Mesothelial cell of epicardium (in vitro differentiated cells): ENCODE measurements around the gene RAB9A. TPM values are rescaled to one million over a fixed set of nuclear protein-coding genes. Genes with fewer than 3 reads are reported as not detected.
A peak's percentile ranks its signal among the peaks of the same experiment; 100 is the strongest.

ENCODE experiments used
- DNase-seq, 2 experiments: peaks; one replicate each; pipeline ENCODE4 v3.0.0; 2021; ENCODE audit warnings: low spot score in 2 of 2; ENCODE audit not compliant: unreplicated experiment in 2 of 2
- H3K27ac Mint-ChIP-seq: 2 replicates; pipeline ENCODE4 v1.8.0; 2021; ENCODE audit warnings: mixed read lengths
- H3K27me3 Mint-ChIP-seq: 2 replicates; pipeline ENCODE4 v1.8.0; 2021; ENCODE audit warnings: low read depth, mixed read lengths
- H3K36me3 Mint-ChIP-seq: 2 replicates; pipeline ENCODE4 v1.8.0; 2021; ENCODE audit warnings: mixed read lengths
- H3K4me1 Mint-ChIP-seq: 2 replicates; pipeline ENCODE4 v1.8.0; 2021; ENCODE audit warnings: mixed read lengths
- H3K4me3 Mint-ChIP-seq: 2 replicates; pipeline ENCODE4 v1.8.0; 2021; ENCODE audit warnings: mild to moderate bottlenecking, moderate library complexity, mixed read lengths
- H3K9me3 Mint-ChIP-seq: 2 replicates; pipeline ENCODE4 v1.8.0; 2021; ENCODE audit warnings: mixed read lengths
- CTCF ChIP-seq: fragments of 200-600 bp; sonication (generic); IDR thresholded peaks from one replicate; pipeline ENCODE4 v1.5.0; 2021; ENCODE audit warnings: antibody characterized with exemption; ENCODE audit not compliant: unreplicated experiment
- total RNA-seq: library from RNA; stranded (reverse); gene quantifications from 3 replicates; pipeline ENCODE4 v1.2.1, GENCODE V29; 2021

RAB9A gene
- total RNA-seq, 1 donor from 2014 or later: 21.0 TPM

- Mint-ChIP-seq H3K4me1 (peaks cover 42% of the 10 kb centered on the region), H3K27ac (peak overlapping the region; percentile 6), H3K27me3 (no peaks in the 10 kb centered on the region), H3K9me3 (peaks cover 21% of the 10 kb centered on the region), H3K36me3 (peaks cover 2% of the 10 kb centered on the region), H3K4me3 (no peak overlapping the region)
- no peak for DNase-seq
- TF ChIP-seq CTCF: no peak
Observed at GRCh38 chrX:13697455-13697854, 8.5 kb downstream of the RAB9A start.

DNA sequence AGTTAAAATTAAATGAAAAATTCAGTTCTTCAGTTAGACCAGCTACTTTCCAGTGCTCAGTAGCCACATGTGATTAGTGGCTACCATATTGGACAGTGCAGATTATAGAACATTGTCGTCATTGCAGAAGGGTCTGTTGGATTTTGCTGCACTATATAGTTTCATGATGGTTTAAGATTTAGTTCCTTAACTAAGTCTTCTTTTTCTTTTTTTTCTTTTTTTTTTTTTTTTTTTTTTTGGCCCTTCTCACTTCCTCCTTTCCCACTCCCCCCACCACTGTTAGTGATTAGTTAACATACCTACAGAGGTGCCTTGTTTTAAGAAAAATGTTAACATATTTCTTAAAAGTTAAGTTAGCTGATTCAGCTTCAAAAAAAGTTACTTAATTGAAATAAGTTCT, 9.0 kb downstream of the RAB9A start:
- peaks cover 24% of the 10 kb centered on the region for H3K9me3 Mint-ChIP-seq

GRCh38 chrX:13698432-13698831, 9.5 kb downstream of the RAB9A start:
- no peak overlapping the region for H3K27ac Mint-ChIP-seq
- H3K9me3 Mint-ChIP-seq: peaks cover 24% of the 10 kb centered on the region
- H3K27me3 Mint-ChIP-seq: no peaks in the 10 kb centered on the region
- no peak overlapping the region for H3K4me3 Mint-ChIP-seq
- no peak for DNase-seq
- no peak for TF ChIP-seq CTCF
- H3K4me1 Mint-ChIP-seq: peaks cover 33% of the 10 kb centered on the region
- H3K36me3 Mint-ChIP-seq: peaks cover 2% of the 10 kb centered on the region

More for the DNA sequence above, 9.0 kb downstream of the RAB9A start:
- Mint-ChIP-seq H3K36me3 (peaks cover 2% of the 10 kb centered on the region), H3K4me3 (no peak overlapping the region), H3K4me1 (peaks cover 37% of the 10 kb centered on the region), H3K27ac (no peak overlapping the region), H3K27me3 (no peaks in the 10 kb centered on the region)
- no peak for DNase-seq
- TF ChIP-seq CTCF: no peak

GRCh38 chrX:13699183-13699826, 10.4 kb downstream of the RAB9A start:
- Mint-ChIP-seq H3K9me3 (peaks cover 24% of the 10 kb centered on the region), H3K36me3 (peaks cover 4% of the 10 kb centered on the region), H3K4me3 (no peak overlapping the region), H3K27me3 (no peaks in the 10 kb centered on the region), H3K27ac (no peak overlapping the region), H3K4me1 (peaks cover 24% of the 10 kb centered on the region)
- TF ChIP-seq CTCF: no peak
- DNase-seq: no peak

- no peak overlapping the region for H3K4me3 Mint-ChIP-seq
- H3K4me1 Mint-ChIP-seq: peaks cover 15% of the 10 kb centered on the region
- TF ChIP-seq CTCF: no peak
- H3K27ac Mint-ChIP-seq: no peak overlapping the region
- DNase-seq: no peak
- peaks cover 19% of the 10 kb centered on the region for H3K9me3 Mint-ChIP-seq
- H3K36me3 Mint-ChIP-seq: peaks cover 4% of the 10 kb centered on the region
- no peaks in the 10 kb centered on the region for H3K27me3 Mint-ChIP-seq
Observed at GRCh38 chrX:13700380-13700779, 11.5 kb downstream of the RAB9A start.
